HG03139 (cell line): ENCODE results near the gene TRIM73.
A peak's percentile ranks its signal among the peaks of the same experiment; 100 is the strongest.
"Not testable (repeated sequence)": the region's sequence is repeated elsewhere in the genome, so short reads cannot be mapped to it uniquely, and the experiment has no call there.

Experiments used
- ATAC-seq: cut with Tn5 transposase; IDR thresholded peaks from one replicate; pipeline ENCODE4 v1.9.1; 2021; ENCODE audit not compliant: unreplicated experiment

Gene TRIM73

DNA sequence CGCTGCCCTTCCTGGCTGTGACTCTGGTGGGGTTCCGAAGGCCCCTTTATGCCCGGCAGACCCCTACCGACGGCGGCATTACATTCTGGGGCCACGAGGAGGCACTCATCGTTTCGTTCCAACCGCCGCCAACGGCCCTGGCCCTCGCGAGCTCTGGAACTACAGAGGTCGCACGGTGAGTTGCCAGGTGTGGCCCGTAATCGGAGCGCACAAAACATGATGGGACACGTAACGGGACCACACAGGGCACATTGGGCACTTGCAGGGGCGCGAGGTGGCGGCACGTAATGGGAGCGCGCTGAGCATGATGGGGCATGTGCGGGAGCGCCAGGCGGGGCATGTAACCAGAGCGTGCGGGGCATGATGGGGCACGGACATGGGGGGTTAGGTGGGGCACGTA lies at the start of gene TRIM73:
TSS of gene TRIM73 (plus strand) at position 301 of the 400 bp plus-strand sequence. CDS start 3,305 bp downstream, outside the sequence.
- not testable (repeated sequence) for ATAC-seq

DNA sequence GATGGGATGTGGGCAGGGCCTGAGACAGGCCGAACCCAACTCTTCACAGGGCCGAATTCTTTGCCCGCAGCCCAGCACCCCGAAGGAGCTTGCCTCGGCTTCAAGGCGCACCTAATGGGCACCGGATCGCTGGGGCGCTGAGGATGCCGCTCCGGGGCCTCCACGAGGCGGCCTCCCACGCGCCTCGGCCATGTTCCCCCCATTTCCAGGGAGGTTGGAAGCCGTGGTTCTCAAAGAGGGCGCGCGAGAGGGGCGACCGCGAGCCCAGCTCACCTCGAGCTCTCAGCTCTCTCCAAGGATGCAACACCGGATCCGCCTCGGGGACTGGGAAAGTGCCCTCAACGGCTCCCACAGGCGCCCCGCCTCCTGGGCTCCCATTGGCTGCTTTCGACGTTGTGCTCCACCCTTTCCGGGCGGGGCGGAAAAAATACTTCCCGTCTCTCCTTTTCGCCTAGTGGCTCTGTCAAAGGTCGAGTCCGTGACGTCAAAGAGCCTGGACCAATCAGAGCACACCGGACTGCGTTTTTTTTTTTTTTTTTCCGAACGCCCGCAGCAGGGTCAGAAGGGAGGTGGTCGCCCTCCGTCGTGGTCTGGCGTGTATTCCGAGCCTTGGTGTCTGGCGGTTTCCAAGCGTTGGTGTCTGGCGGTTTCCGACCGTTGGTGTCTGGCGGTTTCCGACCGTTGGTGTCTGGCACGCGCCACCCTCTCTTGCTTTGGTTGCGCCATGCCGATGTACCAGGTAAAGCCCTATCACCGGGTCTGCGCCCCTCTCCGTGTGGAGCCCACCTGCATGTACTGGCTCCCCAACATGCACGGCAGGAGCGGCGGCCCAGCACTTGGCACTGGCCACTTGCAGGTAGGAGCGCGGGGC lies 36.5 kb upstream of the TRIM73 start:
- ATAC-seq: peak; percentile 61

DNA sequence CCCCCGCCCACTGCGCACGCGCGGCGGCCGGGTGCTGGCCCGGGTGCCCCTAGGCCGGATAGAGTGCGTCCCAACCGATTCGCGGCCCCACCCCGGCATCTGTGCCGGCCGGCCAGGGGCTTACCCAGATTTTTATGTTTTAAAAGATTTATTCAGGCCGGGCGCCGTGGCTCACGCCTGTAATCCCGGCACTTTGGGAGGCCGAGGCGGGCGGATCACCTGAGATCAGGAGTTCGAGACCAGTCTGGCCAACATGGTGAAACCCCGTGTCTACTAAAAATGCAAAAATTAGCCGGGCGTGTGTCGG lies 35.9 kb upstream of the TRIM73 start:
- ATAC-seq: not testable (repeated sequence)

DNA sequence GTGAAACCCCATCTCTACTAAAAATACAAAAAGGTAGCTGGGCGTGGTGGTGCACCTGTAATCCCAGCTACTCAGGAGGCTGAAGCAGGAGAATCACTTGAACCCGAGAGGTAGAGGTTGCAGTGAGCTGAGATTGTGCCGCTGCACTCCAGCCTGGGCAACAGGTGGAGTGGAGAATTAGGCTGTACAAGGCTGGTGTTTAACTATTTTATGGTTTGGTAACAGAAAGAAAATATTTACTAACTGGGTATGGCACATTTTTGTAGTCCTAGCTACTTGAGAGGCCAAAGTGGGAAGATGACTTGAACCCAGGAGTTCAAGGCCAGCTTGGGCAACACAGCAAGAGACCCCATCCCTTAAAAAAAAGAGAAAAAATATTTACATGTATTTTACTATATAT lies 31.4 kb upstream of the TRIM73 start:
- ATAC-seq: not testable (repeated sequence)

DNA sequence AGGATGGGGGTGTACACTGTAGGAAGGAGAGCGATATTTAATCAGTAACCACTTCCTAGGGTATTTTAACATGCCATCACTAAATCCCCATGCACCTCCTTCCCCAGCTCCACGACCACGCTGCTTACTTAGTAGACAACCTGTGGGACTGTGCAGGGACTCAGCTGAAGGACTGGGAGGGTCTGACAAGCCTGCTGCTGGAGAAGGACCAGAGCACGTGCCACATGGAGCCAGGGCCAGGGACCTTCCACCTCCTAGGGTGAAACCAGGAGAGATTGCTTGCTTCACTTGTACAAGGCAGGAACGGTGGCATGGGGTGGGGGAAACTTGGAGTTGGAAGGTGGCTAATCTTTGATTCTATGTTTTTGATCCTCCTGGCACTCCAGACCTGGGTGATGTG lies 28.8 kb upstream of the TRIM73 start:
- ATAC-seq: not testable (repeated sequence)

DNA sequence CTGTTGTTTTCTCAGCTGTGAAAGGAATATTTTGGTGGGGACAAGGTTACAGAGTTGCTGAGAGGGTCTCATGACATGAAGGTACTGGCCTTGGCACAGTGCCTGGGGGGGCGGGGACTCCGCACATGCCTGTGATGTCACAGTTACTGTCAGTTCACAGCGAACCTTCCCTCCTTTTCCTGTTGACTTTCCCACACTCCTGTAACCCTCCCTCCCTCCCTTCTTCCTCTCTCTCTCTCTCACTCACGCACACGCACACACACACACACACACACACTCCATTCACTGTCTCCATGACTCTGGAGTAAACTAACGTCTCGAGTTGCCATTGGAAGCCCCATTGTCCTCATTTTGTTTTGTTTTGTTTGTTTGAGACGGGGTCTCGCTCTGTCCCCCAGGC lies 28.1 kb upstream of the TRIM73 start:
- ATAC-seq: not testable (repeated sequence)

DNA sequence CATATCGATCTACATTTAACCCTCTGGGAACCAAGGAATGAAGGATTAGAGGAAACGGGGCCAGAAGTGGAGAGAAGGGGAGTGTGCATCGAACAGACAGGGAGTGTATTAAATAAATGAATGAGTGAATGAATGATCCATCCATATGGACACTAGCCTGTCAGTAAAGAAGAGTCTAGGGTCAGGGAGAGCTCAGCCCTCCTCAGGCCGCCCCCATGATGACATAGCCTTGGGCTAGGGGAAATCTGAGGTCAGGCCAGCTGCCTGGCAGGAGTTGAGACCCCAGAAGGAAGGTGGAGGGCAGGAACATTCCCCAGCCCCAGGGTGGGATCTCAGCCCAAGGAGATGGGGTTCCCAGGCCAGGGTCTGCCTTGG lies 21.3 kb upstream of the TRIM73 start:
- ATAC-seq: not testable (repeated sequence)

DNA sequence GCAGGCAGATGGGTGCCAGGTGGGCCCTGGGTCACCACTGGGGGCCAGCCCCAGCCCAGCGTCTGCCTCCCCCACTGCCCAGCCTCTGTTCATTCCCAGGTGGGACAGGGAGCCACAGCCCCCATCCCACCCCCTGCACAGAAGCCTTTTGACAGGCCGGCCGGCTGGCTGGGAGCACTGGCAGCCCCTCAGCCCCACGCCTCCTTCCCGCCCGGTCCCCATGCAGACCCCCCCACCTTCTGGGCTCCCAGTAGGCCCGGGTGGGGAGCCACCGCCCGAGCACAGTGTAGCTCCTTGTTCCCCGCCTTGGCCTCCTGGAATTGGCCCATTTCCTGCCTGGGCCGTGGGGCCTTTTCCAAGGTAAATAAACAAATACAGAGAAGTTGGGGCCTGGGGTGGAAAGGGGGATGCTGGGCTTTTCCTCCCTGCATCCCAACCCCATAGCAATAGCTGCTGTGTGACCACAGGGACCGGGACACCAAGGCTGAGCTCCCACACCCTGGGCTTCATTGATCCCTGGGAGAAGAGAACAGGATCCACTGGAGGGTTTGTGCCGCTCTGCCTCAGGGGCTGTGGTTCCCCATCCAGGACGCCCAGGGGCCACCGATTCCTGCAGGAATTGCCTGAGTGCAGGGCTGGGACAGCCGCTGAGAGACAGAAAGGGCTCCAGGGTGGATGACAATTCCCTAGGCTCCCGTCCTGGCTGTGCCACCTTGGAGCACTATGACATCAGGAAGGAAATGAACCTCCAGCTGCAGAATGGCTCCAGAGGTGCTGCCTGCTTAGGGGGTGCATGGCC lies 20.7 kb upstream of the TRIM73 start:
- not testable (repeated sequence) for ATAC-seq

DNA sequence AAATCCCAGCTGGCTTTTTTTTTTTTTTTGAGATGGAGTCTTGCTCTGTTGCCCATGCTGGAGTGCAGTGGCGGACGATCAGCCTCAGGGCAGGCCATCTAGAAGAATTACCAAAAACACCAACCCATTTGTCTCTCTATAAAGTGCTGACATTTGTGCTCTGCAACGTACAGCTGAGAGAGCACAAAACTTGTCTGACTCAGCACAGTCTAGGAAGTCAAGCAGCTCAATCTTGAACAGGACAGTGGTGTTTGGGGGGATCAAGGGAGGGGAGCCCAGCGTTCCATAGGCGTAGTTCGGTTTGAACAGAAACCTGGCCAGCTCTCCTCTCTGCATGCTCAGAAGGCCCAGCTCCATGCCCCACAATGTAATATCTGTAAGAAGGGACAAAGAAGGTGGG lies 2.2 kb upstream of the TRIM73 start:
- not testable (repeated sequence) for ATAC-seq

DNA sequence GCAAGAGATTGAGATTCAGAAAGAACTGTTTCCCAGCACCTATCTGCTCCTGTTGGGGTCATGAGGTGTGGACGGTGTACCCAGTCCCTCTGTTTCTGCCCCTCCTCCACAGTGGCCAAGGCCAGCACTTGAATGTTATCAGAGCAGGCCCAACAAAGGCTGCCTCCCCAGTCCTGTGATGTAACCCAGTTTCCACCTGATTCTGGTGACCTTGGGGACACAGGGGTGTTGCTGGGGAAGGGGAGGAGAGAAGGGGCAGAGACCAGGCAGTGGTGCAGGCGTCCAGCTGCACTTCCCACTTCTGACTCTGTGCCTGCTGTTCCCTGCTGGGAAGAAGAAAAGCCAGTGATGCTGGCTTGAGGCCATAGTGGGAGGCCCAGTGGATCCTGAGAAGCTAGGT lies 2.4 kb downstream of the TRIM73 start:
- ATAC-seq: not testable (repeated sequence)

DNA sequence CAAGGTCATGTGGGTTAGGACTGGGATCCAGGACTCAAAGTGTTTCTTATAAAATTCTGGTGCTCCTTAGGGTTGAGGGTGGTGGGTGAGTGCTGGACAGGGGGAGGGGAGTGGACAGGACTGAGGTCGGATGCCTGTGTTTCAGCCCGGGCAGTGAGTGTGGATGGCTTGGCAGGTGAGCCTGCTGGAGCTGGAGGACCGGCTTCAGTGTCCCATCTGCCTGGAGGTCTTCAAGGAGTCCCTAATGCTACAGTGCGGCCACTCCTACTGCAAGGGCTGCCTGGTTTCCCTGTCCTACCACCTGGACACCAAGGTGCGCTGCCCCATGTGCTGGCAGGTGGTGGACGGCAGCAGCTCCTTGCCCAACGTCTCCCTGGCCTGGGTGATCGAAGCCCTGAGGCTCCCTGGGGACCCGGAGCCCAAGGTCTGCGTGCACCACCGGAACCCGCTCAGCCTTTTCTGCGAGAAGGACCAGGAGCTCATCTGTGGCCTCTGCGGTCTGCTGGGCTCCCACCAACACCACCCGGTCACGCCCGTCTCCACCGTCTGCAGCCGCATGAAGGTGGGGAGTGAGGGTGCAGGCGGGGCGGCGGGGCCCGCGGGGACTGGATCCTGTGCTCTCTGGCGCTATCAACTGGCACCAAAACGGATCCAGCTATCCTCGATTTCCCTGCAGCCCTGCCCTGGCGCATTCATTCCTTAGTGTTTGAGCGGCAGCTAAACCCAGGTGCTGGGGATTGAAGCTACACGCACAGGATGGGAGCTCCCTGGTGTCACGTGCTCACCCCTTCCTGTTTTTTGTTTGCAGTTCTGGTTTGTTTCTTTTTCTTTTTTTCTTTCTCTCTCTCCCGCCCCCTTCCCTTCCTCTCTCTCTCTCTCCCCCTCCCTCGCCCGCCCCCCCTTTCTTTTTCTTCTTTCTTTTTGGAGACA lies 3.6 kb downstream of the TRIM73 start:
- ATAC-seq: peak; percentile 50

DNA sequence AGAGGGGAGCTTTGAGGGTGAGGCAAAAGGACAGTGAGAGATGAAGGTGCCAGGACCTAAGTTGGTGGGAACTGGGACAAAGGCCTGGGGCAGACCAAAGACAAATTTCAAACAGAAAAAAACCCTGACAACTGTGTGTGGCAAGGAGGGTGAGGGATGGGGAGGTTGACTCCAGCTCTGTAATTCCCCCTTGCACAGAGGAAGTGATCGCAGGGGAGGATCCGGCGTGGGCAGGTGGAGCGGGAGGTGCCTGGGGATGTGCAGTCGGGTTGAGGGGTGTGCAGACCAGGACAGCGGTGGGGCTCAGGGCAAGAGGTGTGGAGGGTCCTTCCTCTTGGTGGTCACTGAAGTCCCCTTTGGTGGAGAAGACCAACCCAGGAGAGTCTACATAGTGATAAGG lies 5.1 kb downstream of the TRIM73 start:
- not testable (repeated sequence) for ATAC-seq

DNA sequence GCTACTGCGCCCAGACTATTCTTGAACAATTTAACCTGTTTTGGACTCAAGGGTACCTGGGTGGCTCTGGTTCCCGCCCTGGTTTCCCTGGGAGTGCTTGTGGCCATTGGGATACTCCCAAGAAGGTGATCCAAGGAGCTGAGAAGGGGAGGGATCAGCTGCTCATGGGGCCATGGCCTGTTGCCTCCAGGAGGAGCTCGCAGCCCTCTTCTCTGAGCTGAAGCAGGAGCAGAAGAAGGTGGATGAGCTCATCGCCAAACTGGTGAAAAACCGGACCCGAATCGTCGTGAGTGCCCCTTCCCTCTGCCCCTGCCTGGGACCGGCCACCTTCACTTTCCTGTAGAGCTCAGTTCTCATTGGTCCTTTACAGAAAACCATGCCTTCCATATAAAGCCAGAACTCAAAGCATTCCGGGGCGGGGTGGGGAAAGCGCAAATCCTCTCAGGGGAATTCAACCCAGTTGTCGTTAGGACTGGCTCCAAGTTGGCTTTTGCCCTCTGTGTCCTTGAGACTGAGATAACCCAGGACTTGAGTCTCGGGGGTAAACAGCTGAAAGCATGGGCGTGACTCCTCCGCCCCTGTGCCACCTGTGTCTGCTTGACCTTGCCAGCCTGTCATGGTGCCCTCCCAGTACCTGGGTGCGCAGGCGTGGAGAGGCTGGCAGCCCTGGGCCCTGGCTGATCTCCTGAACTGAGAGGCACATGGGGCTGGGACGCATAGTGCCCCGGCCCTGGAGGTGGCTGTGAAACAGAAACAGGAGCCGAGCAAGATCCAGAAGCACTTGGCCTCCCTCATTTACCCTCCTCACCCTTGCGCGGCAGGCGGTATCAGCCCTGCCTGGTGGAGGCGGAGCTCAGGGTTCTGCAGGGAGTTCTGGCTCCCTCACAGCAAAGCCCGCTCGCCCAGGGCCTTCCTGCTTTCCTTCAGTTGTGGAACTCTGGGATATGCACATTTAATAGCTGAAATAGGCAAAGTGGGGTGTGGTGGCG lies 8.3 kb downstream of the TRIM73 start:
- ATAC-seq: not testable (repeated sequence)

DNA sequence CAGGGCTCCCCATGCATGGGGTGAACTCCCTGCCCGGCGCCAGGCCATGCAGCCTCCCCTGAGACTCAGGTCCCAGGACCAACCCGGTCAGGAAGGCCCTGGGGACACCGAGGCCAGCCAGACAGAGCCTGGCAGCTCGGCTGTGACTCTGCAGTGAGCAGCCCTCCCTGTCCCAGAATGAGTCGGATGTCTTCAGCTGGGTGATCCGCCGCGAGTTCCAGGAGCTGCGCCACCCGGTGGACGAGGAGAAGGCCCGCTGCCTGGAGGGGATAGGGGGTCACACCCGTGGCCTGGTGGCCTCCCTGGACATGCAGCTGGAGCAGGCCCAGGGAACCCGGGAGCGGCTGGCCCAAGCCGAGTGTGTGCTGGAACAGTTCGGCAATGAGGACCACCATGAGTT lies 9.2 kb downstream of the TRIM73 start:
- not testable (repeated sequence) for ATAC-seq

DNA sequence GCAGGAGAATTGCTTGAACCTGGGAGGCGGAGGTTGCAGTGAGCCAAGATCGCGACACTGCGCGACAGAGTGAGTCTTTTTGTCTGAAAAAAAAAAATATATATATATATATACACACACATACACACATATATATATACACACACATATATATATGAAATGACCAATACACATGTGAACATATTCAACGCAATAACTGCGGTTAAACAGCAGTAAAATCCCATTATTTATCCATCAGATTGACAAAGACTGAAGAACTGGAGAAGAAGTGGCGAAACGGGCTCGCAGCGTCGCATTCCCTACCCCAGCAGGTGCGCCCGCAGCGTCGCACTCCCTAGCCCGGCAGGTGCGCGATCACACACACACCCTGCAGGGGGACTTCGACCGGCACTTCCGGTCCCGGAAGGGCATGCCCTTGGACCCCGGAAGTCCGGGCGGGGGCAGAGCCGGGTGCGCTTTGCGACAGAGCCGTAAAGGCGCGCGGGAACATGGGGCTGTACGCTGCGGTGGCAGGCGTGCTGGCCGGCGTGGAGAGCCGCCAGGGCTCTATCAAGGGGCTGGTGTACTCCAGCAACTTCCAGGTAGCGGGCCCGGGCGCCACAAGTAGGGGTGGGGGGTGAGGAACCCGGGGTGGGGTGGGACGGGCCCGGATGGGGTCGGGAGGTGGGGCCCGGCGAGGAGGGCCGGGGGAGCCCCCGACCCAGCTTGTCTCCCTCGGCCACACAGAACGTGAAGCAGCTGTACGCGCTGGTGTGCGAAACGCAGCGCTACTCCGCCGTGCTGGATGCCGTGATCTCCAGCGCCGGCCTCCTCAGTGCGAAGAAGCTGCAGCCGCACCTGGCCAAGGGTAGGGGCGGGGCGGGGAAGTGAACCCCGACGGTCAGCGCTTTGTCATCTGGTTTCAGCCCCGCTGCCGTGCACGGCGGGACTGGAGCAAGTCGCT lies 14.7 kb downstream of the TRIM73 start:
- ATAC-seq: peak; percentile 88

DNA sequence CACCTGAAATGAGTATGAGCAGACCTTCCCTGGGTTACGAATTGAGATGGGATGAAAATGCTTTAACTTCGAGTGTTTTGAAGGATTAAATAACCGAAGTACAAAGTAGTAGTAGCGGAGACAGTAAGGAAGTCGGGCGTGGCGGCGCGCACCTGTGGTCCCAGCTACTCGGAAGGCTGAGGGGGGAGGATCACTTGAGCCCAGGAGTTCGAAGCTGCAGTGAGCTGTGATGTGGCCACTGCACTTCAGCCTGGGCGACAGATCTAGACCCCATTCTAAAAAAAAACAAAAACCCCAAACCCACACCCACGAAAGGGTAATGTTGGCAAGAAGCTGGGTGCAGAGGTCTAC lies 15.4 kb downstream of the TRIM73 start:
- not testable (repeated sequence) for ATAC-seq

DNA sequence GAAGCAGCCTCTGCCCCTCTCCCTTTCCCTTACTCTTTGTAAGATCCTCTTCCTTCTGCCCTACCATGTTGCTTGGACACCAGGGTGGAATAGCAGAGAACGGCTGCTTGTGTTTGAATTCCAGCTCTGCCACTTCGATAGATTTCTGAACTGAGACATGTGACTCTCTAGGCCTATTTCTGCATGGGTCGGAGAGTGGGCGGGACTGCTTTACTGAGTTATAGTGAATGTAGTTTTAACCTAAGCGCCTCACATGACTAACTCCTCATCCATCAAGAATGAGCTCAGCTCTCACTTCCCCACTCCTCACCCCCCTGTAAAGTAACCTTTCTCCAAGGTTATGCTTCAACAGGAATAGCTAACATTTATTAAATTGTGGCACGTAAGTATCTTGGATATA lies 18.8 kb downstream of the TRIM73 start:
- ATAC-seq: not testable (repeated sequence)

DNA sequence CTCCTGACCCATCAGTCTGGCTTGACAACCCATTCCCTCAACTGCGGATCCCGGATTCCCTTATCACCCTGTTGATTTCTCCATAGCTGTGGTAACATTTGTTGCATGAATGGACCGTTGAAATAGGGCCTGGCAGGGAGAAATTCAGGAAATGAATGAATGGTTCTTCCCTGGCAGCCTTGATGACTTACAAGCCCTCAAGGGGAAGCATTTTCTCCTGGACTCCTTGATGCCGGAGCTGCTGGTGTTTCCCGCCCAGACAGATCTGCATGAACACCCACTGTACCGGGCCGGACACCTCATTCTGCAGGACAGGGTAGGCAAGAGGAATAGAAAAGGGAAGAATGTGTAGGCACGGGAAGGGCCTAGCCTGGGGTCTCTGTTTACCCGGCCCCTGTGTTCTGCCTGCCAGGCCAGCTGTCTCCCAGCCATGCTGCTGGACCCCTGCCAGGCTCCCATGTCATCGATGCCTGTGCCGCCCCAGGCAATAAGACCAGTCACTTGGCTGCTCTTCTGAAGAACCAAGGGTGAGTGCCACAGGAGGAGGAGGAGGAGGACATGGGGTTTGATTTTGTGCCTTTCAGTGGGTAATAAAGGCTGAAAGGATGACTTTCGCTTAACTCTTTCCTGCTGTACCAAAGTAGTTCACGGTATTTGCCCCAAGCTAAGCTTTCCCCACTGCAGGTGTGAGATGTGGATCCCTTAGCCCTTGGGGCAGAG lies 19.4 kb downstream of the TRIM73 start:
- ATAC-seq: not testable (repeated sequence)
